ENCODE measurements around the gene THSD4. TPM values are rescaled to one million over a fixed set of nuclear protein-coding genes. Genes with fewer than 3 reads are reported as not detected.
"Not testable (repeated sequence)": the region's sequence is repeated elsewhere in the genome, so short reads cannot be mapped to it uniquely, and the experiment has no call there.

THSD4 gene
- total and polyA plus RNA-seq, 2 of the 4 experiments (the other 2 are of a cell fraction), result 25.5 to 31.1 TPM

DNA sequence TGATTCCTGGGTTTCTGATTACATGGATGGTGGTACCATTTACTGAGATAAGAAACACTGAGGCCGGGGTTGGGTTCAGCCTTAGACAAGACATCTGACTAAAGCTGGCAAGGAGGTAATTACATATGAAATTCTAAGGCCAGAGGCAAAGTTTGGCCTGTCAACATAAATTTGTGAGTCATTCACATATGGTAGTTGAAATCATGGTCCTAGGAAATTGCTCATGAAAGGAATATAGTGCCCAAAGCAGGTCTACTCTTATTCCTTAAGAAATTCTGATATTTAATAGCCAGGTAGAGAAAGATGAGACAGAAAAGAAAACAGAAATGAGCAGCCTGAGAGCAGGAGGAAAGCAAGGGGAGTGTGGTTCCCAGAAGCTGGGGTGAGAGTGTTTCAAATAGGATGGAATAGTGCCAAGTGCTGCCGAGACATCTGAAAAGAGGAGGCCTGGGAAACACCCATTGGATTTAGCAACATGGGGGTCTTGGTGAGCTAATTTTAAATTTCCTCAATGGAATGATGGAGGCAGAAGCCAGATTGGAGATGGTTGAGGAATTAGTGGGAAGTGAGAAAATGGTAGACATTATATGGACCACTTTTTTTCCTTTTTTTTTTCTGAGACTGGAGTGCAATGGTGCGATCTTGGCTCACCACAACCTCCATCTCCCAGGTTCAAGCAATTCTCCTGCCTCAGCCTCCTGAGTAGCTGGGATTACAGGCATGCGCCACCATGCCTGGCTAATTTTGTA is 610.1 kb downstream of the THSD4 start:
- ATAC-seq (ENCODE audit: low read depth) (peak; percentile 59), DNase-seq (peak; percentile 80)
- H3K79me1 ChIP-seq (ENCODE audit: low read depth in 1 of 2, low read length in 2 of 2); H3K9me3 ChIP-seq (ENCODE audit: control insufficient read depth, insufficient read depth, low read length); intact Hi-C loops (cut with micrococcal nuclease); H4K8ac ChIP-seq (ENCODE audit: low read depth in 2 of 2, low read length in 2 of 2); H2BK20ac ChIP-seq (ENCODE audit: low read depth, low read length); H3K36me3 ChIP-seq (ENCODE audit: control insufficient read depth, insufficient read depth, low read length); H2BK15ac ChIP-seq (ENCODE audit: low read depth, low read length); H2AK5ac ChIP-seq (ENCODE audit: low read depth, low read length); H2AFZ ChIP-seq (replicated peaks; ENCODE audit: low read length, poor library complexity); H3K27ac ChIP-seq (ENCODE audit: insufficient read depth, low read length); H2BK120ac ChIP-seq (ENCODE audit: low read depth, low read length); H3K9me1 ChIP-seq (ENCODE audit: insufficient read depth, low read length); H3K23ac ChIP-seq (ENCODE audit: low read depth, low read length); H3K56ac ChIP-seq (ENCODE audit: extremely low read depth, insufficient read depth, low read length); H3K18ac ChIP-seq (ENCODE audit: low read depth, low read length); H3K4me1 ChIP-seq (ENCODE audit: control insufficient read depth, insufficient read depth, low read length); BruUV-seq (replicated peaks); H3K4me2 ChIP-seq (ENCODE audit: low read depth, low read length); in situ Hi-C loops (cut with MboI; ENCODE audit: low sequenced_read_pairs); H3K9ac ChIP-seq (ENCODE audit: low read depth, low read length); dilution Hi-C loops (cut with HindIII; ENCODE audit: low sequenced_read_pairs, unreplicated experiment); H2AK9ac ChIP-seq (replicated peaks; ENCODE audit: low read depth, low read length, poor library complexity); H4K20me1 ChIP-seq (ENCODE audit: insufficient read depth, low read length); H2BK5ac ChIP-seq (ENCODE audit: low read depth, low read length, poor library complexity, severe bottlenecking); H3K4me3 ChIP-seq (ENCODE audit: insufficient read depth, low read depth, low read length); H4K5ac ChIP-seq (ENCODE audit: low read depth, low read length); H3K27me3 ChIP-seq (ENCODE audit: control insufficient read depth, insufficient read depth, low read length); H4K91ac ChIP-seq (ENCODE audit: insufficient read depth, low read depth, low read length); H3K14ac ChIP-seq (replicated peaks; ENCODE audit: low read depth, low read length): not testable (repeated sequence)
- CTCF ChIA-PET, result interaction anchor here (0.6 kb wide), 2 partner anchors 29 to 1356 kb away, joined by 3 to 4 read pairs; no protein-coding TSS in a partner anchor
- 100% methylated on average over 2 of the region's 4 CpGs; no CpG with 5 or more reads in 1 of the 2 experiments for WGBS, 2 experiments (ENCODE audit: extremely low coverage in 2 of 2, insufficient read length in 1 of 2)
- POLR2A ChIA-PET (ENCODE audit: unreplicated experiment), result interaction anchor here (0.6 kb wide), 1 partner anchor 164 kb away, joined by 8 read pairs; no protein-coding TSS in a partner anchor
- TF ChIP-seq FOS (IDR thresholded peaks at IDR 0.05; ENCODE audit: low read depth, low read length), result peak; percentile 18; the same call in 1 of the 2 replicates
- H3K4ac ChIP-seq (ENCODE audit: low read depth, low read length), result peak overlapping the region; percentile 52

All from IMR-90 (cell line).